ENCODE results near the gene CATSPER3.

The CATSPER3 gene

DNA sequence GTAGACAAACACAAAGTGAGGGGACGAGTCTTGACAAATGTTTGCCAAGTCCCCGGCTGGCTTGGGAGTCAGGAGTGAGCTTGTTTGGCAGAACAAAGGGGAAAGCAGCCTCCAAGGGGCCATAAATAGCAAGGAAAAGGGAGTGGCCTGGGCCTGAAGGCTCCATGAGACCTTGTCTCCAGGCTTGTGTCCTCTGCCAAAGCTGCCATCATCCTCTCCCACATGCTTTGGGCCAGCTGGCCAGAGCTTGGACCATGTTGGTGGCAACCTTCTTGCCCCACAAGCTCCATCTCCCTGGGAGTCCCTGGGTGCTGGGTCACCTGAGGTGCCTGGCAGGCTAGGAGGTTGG, 79.6 kb downstream of the CATSPER3 start:
- Histone ChIP-seq H3K4me2 (ENCODE audit: low read length) (no peak overlapping the region), H3K36me3 (ENCODE audit: control insufficient read depth in 1 of 2, insufficient read depth in 2 of 2, low read length in 2 of 2) (no peaks in the 10 kb centered on the region), H3K14ac (ENCODE audit: low read length) (no peak overlapping the region), H4K12ac (ENCODE audit: low read depth, low read length) (no peak overlapping the region), H2BK120ac (ENCODE audit: insufficient read depth, low read length, poor library complexity) (no peak overlapping the region), H3K9me3 (ENCODE audit: insufficient read depth, low read depth, low read length) (peaks cover 7% of the 10 kb centered on the region), H4K8ac (ENCODE audit: low read depth, low read length) (no peak overlapping the region), H3K4ac (ENCODE audit: low read depth, low read length) (no peak overlapping the region), H3K27me3 (ENCODE audit: insufficient read depth, low read length) (peaks cover 44% of the 10 kb centered on the region), H3K79me2 (ENCODE audit: control insufficient read depth, insufficient read depth, low read length, poor library complexity) (no peaks in the 10 kb centered on the region), H2BK12ac (ENCODE audit: low read length) (no peak overlapping the region), H3K23ac (ENCODE audit: low read length) (no peak overlapping the region), H2BK5ac (ENCODE audit: low read depth, low read length, poor library complexity) (no peak overlapping the region), H3K4me3 (ENCODE audit: low read depth, low read length) (no peak overlapping the region), H3K9ac (ENCODE audit: low read length) (no peak overlapping the region), H2AK5ac (ENCODE audit: low read length) (no peak overlapping the region), H2AFZ (ENCODE audit: insufficient read depth, low read length, poor library complexity) (no peak overlapping the region), H3K4me1 (ENCODE audit: control insufficient read depth in 1 of 2, insufficient read depth in 2 of 2, low read length in 2 of 2) (peaks cover 2 to 6% of the 10 kb centered on the region in 2 experiments), H3K79me1 (ENCODE audit: low read length) (no peaks in the 10 kb centered on the region), H3K27ac (ENCODE audit: low read depth, low read length) (no peak overlapping the region), H4K91ac (ENCODE audit: low read depth, low read length) (no peak overlapping the region), H3K18ac (ENCODE audit: low read length) (no peak overlapping the region)
- DNase-seq = no peak
- WGBS (ENCODE audit: extremely low coverage, insufficient coverage, insufficient read length) = no CpG with 5 or more reads among the region's 2 CpGs

- H3K79me2 ChIP-seq (ENCODE audit: control insufficient read depth, insufficient read depth, low read length, poor library complexity) = no peaks in the 10 kb centered on the region
- peaks cover 5% of the 10 kb centered on the region for H3K9me3 ChIP-seq (ENCODE audit: insufficient read depth, low read depth, low read length)
- no peaks in the 10 kb centered on the region for H3K79me1 ChIP-seq (ENCODE audit: low read length)
- no peak for DNase-seq
- H3K4ac ChIP-seq (ENCODE audit: low read depth, low read length) = no peak overlapping the region
- no peak overlapping the region for H2AK5ac ChIP-seq (ENCODE audit: low read length)
- H3K4me3 ChIP-seq (ENCODE audit: low read depth, low read length) = no peak overlapping the region
- H3K4me2 ChIP-seq (ENCODE audit: low read length) = no peak overlapping the region
- no peak overlapping the region for H4K12ac ChIP-seq (ENCODE audit: low read depth, low read length)
- no peak overlapping the region for H2BK5ac ChIP-seq (ENCODE audit: low read depth, low read length, poor library complexity)
- H3K18ac ChIP-seq (ENCODE audit: low read length) = no peak overlapping the region
- no peak overlapping the region for H3K14ac ChIP-seq (ENCODE audit: low read length)
- peaks cover 36% of the 10 kb centered on the region for H3K27me3 ChIP-seq (ENCODE audit: insufficient read depth, low read length)
- H2BK120ac ChIP-seq (ENCODE audit: insufficient read depth, low read length, poor library complexity) = no peak overlapping the region
- no peak overlapping the region for H4K8ac ChIP-seq (ENCODE audit: low read depth, low read length)
- no peak overlapping the region for H3K27ac ChIP-seq (ENCODE audit: low read depth, low read length)
- H2AFZ ChIP-seq (ENCODE audit: insufficient read depth, low read length, poor library complexity) = no peak overlapping the region
- no peak overlapping the region for H3K9ac ChIP-seq (ENCODE audit: low read length)
- H3K4me1 ChIP-seq (ENCODE audit: control insufficient read depth in 1 of 2, insufficient read depth in 2 of 2, low read length in 2 of 2) = peaks cover 2 to 6% of the 10 kb centered on the region in 2 experiments
- H3K36me3 ChIP-seq (ENCODE audit: control insufficient read depth in 1 of 2, insufficient read depth in 2 of 2, low read length in 2 of 2) = no peaks in the 10 kb centered on the region
- H4K91ac ChIP-seq (ENCODE audit: low read depth, low read length) = no peak overlapping the region
- no peak overlapping the region for H3K23ac ChIP-seq (ENCODE audit: low read length)
- H2BK12ac ChIP-seq (ENCODE audit: low read length) = no peak overlapping the region
- no CpG with 5 or more reads among the region's 2 CpGs for WGBS (ENCODE audit: extremely low coverage, insufficient coverage, insufficient read length)
Measured at GRCh38 chr5:135048286-135048685, 80.6 kb downstream of the CATSPER3 start.

GRCh38 chr5:135048930-135049329, 81.2 kb downstream of the CATSPER3 start:
- H3K27ac ChIP-seq (ENCODE audit: low read depth, low read length) = no peak overlapping the region
- no peak overlapping the region for H2AFZ ChIP-seq (ENCODE audit: insufficient read depth, low read length, poor library complexity)
- no peaks in the 10 kb centered on the region for H3K79me1 ChIP-seq (ENCODE audit: low read length)
- H3K4me1 ChIP-seq (ENCODE audit: control insufficient read depth in 1 of 2, insufficient read depth in 2 of 2, low read length in 2 of 2) = peaks cover 2 to 6% of the 10 kb centered on the region in 2 experiments
- WGBS (ENCODE audit: extremely low coverage, insufficient coverage, insufficient read length) = no CpG with 5 or more reads among the region's 1 CpG
- no peak overlapping the region for H3K9ac ChIP-seq (ENCODE audit: low read length)
- H2BK5ac ChIP-seq (ENCODE audit: low read depth, low read length, poor library complexity) = no peak overlapping the region
- no peak overlapping the region for H4K12ac ChIP-seq (ENCODE audit: low read depth, low read length)
- H4K8ac ChIP-seq (ENCODE audit: low read depth, low read length) = no peak overlapping the region
- H3K27me3 ChIP-seq (ENCODE audit: insufficient read depth, low read length) = peaks cover 30% of the 10 kb centered on the region
- no peak overlapping the region for H3K4ac ChIP-seq (ENCODE audit: low read depth, low read length)
- no peak overlapping the region for H3K4me3 ChIP-seq (ENCODE audit: low read depth, low read length)
- no peak overlapping the region for H3K18ac ChIP-seq (ENCODE audit: low read length)
- H3K9me3 ChIP-seq (ENCODE audit: insufficient read depth, low read depth, low read length) = peaks cover 5% of the 10 kb centered on the region
- no peak overlapping the region for H2BK120ac ChIP-seq (ENCODE audit: insufficient read depth, low read length, poor library complexity)
- no peak overlapping the region for H3K14ac ChIP-seq (ENCODE audit: low read length)
- no peaks in the 10 kb centered on the region for H3K79me2 ChIP-seq (ENCODE audit: control insufficient read depth, insufficient read depth, low read length, poor library complexity)
- no peak overlapping the region for H3K23ac ChIP-seq (ENCODE audit: low read length)
- H4K91ac ChIP-seq (ENCODE audit: low read depth, low read length) = no peak overlapping the region
- no peak overlapping the region for H2BK12ac ChIP-seq (ENCODE audit: low read length)
- H2AK5ac ChIP-seq (ENCODE audit: low read length) = no peak overlapping the region
- no peaks in the 10 kb centered on the region for H3K36me3 ChIP-seq (ENCODE audit: control insufficient read depth in 1 of 2, insufficient read depth in 2 of 2, low read length in 2 of 2)
- DNase-seq = no peak
- no peak overlapping the region for H3K4me2 ChIP-seq (ENCODE audit: low read length)

DNA sequence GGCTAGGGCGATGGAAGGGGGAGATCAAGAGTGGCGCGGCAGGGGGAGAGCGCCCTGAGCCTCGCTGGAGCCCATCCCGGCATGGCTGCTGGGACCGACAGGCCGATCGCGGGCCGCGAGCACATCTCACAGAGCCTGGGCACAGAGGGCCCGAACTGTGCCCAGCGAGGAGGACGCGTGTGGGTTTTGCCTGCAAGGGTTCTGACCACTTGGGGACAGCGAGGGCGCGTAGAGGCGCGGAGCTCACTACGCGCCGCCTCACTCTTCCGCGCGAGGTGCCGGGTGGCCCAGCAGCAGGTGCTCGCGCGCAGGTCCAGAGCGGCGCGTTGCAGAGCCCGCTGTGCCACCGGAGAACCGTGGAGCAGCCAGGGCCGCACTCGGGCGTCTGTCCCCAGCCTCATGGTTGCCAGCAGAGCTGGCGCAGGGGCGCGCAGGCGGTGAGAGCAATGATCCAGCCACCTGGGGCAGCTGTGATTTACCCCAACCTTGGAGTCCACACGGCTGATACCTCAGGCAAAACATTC, 82.6 kb downstream of the CATSPER3 start:
- Histone ChIP-seq H3K27me3 (ENCODE audit: insufficient read depth, low read length) (peaks cover 20% of the 10 kb centered on the region), H4K91ac (ENCODE audit: low read depth, low read length) (no peak overlapping the region), H2BK120ac (ENCODE audit: insufficient read depth, low read length, poor library complexity) (no peak overlapping the region), H3K14ac (ENCODE audit: low read length) (no peak overlapping the region), H3K9ac (ENCODE audit: low read length) (no peak overlapping the region), H3K79me1 (ENCODE audit: low read length) (no peaks in the 10 kb centered on the region), H3K18ac (ENCODE audit: low read length) (no peak overlapping the region), H4K12ac (ENCODE audit: low read depth, low read length) (no peak overlapping the region), H2AFZ (ENCODE audit: insufficient read depth, low read length, poor library complexity) (no peak overlapping the region), H3K4me1 (ENCODE audit: control insufficient read depth in 1 of 2, insufficient read depth in 2 of 2, low read length in 2 of 2) (peaks cover 2 to 6% of the 10 kb centered on the region in 2 experiments), H2BK12ac (ENCODE audit: low read length) (no peak overlapping the region), H3K4me3 (ENCODE audit: low read depth, low read length) (peak overlapping the region; percentile 38), H4K8ac (ENCODE audit: low read depth, low read length) (no peak overlapping the region), H3K36me3 (ENCODE audit: control insufficient read depth in 1 of 2, insufficient read depth in 2 of 2, low read length in 2 of 2) (no peaks in the 10 kb centered on the region), H3K27ac (ENCODE audit: low read depth, low read length) (no peak overlapping the region), H2BK5ac (ENCODE audit: low read depth, low read length, poor library complexity) (no peak overlapping the region), H3K9me3 (ENCODE audit: insufficient read depth, low read depth, low read length) (peaks cover 7% of the 10 kb centered on the region), H3K4me2 (ENCODE audit: low read length) (no peak overlapping the region), H3K79me2 (ENCODE audit: control insufficient read depth, insufficient read depth, low read length, poor library complexity) (no peaks in the 10 kb centered on the region), H2AK5ac (ENCODE audit: low read length) (no peak overlapping the region), H3K23ac (ENCODE audit: low read length) (no peak overlapping the region), H3K4ac (ENCODE audit: low read depth, low read length) (no peak overlapping the region)
- no CpG with 5 or more reads among the region's 45 CpGs for WGBS (ENCODE audit: extremely low coverage, insufficient coverage, insufficient read length)
- DNase-seq = no peak

All from trophoblast cell (in vitro differentiated cells and primary cell).